ENCODE data around the gene TENM3. TPM values are rescaled to one million over a fixed set of nuclear protein-coding genes. Genes with fewer than 3 reads are reported as not detected.

Gene TENM3
- total and polyA plus RNA-seq, 2 of the 8 experiments (the other 6 are each of a cell fraction or from before 2014, with no cell fraction given) = 36.9 to 69.3 TPM

DNA sequence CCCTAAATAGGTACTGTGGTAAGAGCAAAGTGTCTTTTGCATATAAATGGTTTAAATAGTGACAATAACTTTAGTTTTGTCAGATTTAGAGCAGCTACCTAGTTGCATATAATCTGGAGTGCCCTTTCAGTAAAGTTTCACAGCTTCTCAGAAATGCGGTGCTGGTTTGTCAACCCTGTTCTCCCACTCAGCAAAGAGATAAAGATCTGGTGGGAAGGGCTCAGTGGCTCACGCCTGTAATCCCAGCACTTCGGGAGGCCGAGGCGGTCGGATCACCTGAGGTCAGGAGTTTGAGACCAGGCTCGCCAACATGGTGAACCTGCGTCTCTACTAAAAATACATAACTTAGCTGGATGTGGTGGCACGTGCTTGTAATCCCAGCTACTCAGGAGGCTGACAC is 45.6 kb upstream of the TENM3 start:
- H3K56ac ChIP-seq (replicated peaks; ENCODE audit: insufficient read length, low read depth, low read length) = no peak overlapping the region
- no peak overlapping the region for H4K5ac ChIP-seq (ENCODE audit: insufficient read length, low read depth, low read length)
- H4K20me1 ChIP-seq (replicated peaks in 1 of 2; ENCODE audit: control insufficient read depth in 1 of 2, insufficient read depth in 2 of 2, low read length in 2 of 2) = no peaks in the 10 kb centered on the region
- no peak for FAIRE-seq
- H2AFZ ChIP-seq (ENCODE audit: low read length) = no peak overlapping the region
- H3K9ac ChIP-seq (replicated peaks in 1 of 4; ENCODE audit: extremely low read depth in 1 of 4, low read depth in 3 of 4, low read length in 3 of 4) = no peak overlapping the region
- no peak overlapping the region for H2AK5ac ChIP-seq (ENCODE audit: low read depth, low read length)
- H3K4me3 ChIP-seq (ENCODE audit: extremely low read depth in 1 of 4, insufficient read depth in 2 of 4, low read depth in 3 of 4, low read length in 4 of 4) = no peak overlapping the region
- H3K18ac ChIP-seq (ENCODE audit: extremely low read depth, low read length) = no peak overlapping the region
- DNase-seq (ENCODE audit: low read depth in 1 of 2, low spot score in 2 of 2) = no peak
- H4K91ac ChIP-seq (replicated peaks; ENCODE audit: insufficient read length, low read length) = no peak overlapping the region
- no peak overlapping the region for H2BK20ac ChIP-seq (ENCODE audit: low read length)
- no peaks in the 10 kb centered on the region for H3K23me2 ChIP-seq (ENCODE audit: low read depth, low read length)
- no peak overlapping the region for H2BK12ac ChIP-seq (ENCODE audit: low read depth, low read length)
- H3K4me2 ChIP-seq (ENCODE audit: insufficient read depth in 1 of 2, low read depth in 2 of 2, low read length in 2 of 2) = no peak overlapping the region
- H3K14ac ChIP-seq (ENCODE audit: insufficient read length) = no peak overlapping the region
- H2BK5ac ChIP-seq (ENCODE audit: low read depth, low read length) = no peak overlapping the region
- no peak overlapping the region for H3K27ac ChIP-seq (ENCODE audit: low read depth, low read length)
- H3K36me3 ChIP-seq (ENCODE audit: control insufficient read depth in 2 of 4, insufficient read depth in 4 of 4, low read length in 3 of 4) = no peaks in the 10 kb centered on the region; a peak in 1 of 8 replicates
- no peak overlapping the region for H3K23ac ChIP-seq (ENCODE audit: insufficient read length)
- H3K4ac ChIP-seq (replicated peaks; ENCODE audit: insufficient read length, low read depth, low read length) = no peak overlapping the region
- H3K9me3 ChIP-seq (ENCODE audit: insufficient read depth in 2 of 2, low read depth in 1 of 2, low read length in 1 of 2) = no peaks in the 10 kb centered on the region
- H4K8ac ChIP-seq (ENCODE audit: extremely low read depth, insufficient read depth, low read length) = no peak overlapping the region
- H3K79me2 ChIP-seq (ENCODE audit: control insufficient read depth in 1 of 2, insufficient read depth in 2 of 2, low read length in 2 of 2) = 0 out of 4 replicates have a peak, but pooled peaks cover 0 to 3% of the 10 kb centered on the region in 2 experiments
- no peak overlapping the region for H2BK120ac ChIP-seq (replicated peaks; ENCODE audit: low read depth, low read length)
- H3K79me1 ChIP-seq (ENCODE audit: low read depth, low read length) = peaks cover 4% of the 10 kb centered on the region
- ChIA-PET POLR2A (ENCODE audit: partially characterized antibody) (no interaction called here), CTCF (ENCODE audit: partially characterized antibody) (interaction anchor here (1.6 kb wide), 1 partner anchor 12 kb away, joined by 6 read pairs; no protein-coding TSS in a partner anchor)
- H3K4me1 ChIP-seq (replicated peaks in 1 of 4; ENCODE audit: control insufficient read depth in 3 of 4, insufficient read depth in 4 of 4, low read length in 3 of 4) = peaks cover 0 to 4% (median 0%) of the 10 kb centered on the region in 4 experiments; a peak in 1 of 7 replicates
- H2BK15ac ChIP-seq (ENCODE audit: low read length) = no peak overlapping the region
- 91% methylated on average over 9 of the region's 9 CpGs; no CpG with 5 or more reads in 1 of the 2 experiments for WGBS, 2 experiments (ENCODE audit: extremely low coverage in 1 of 2, insufficient coverage in 1 of 2, insufficient read length in 1 of 2, insufficient replicate concordance in 2 of 2, low coverage in 1 of 2, low lambda C conversion rate in 2 of 2, missing lambda C conversion rate in 1 of 2)
- H3K27me3 ChIP-seq (replicated peaks in 1 of 4; ENCODE audit: control insufficient read depth in 3 of 4, extremely low read depth in 1 of 4, insufficient read depth in 3 of 4, low read length in 3 of 4) = no peaks in the 10 kb centered on the region
- TF ChIP-seq CEBPB (IDR thresholded peaks at IDR 0.05; ENCODE audit: low read depth, low read length) (no peak), TAF1 (IDR thresholded peaks at IDR 0.05; ENCODE audit: low read depth, low read length) (no peak), SUZ12 (IDR thresholded peaks at IDR 0.05; ENCODE audit: low read length) (no peak), TEAD4 (IDR thresholded peaks at IDR 0.05; ENCODE audit: low read depth, low read length) (no peak), TAF7 (optimal IDR thresholded peaks at IDR 0.05; ENCODE audit: borderline replicate concordance, low read depth, low read length) (no peak), SP2 (IDR thresholded peaks at IDR 0.05; ENCODE audit: low read length) (no peak)
- TF ChIP-seq, protein P1, sequence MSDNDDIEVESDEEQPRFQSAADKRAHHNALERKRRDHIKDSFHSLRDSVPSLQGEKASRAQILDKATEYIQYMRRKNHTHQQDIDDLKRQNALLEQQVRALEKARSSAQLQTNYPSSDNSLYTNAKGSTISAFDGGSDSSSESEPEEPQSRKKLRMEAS (IDR thresholded peaks at IDR 0.05) = no peak
